ENCODE data around the gene PPP1R12A.
"Not testable (repeated sequence)": the region's sequence is repeated elsewhere in the genome, so short reads cannot be mapped to it uniquely, and the experiment has no call there.

DNA sequence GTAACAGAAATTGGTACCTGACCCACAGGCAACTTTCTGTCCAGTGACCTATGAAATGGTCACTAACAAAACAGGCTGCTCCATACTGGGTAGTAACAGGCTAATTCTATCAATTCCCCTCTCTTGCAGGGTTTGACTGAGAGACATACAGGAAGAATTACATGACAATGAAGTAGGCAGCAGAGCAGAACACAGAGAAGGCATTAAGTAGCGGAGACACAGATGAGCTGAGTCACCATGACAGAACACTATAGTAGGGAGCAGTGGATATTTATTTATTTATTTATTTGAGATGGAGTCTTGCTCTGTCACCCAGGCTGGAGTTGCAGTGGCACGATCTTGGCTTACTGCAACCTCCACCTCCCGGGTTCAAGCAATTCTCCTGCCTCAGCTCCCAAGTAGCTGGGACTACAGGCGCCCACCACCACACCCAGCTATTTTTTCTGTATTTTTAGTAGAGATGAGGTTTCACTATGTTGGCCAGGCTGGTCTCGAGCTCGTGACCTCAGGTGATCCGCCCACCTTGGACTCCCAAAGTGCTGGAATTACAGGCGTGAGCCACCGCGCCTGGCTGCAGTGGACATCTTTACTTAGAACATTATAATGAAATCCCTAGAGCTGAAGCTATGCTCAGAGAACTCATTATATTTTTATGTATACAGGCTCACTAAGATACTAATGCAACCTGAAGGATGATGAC lies 150.4 kb downstream of the PPP1R12A start:
- TF ChIP-seq, protein P1, sequence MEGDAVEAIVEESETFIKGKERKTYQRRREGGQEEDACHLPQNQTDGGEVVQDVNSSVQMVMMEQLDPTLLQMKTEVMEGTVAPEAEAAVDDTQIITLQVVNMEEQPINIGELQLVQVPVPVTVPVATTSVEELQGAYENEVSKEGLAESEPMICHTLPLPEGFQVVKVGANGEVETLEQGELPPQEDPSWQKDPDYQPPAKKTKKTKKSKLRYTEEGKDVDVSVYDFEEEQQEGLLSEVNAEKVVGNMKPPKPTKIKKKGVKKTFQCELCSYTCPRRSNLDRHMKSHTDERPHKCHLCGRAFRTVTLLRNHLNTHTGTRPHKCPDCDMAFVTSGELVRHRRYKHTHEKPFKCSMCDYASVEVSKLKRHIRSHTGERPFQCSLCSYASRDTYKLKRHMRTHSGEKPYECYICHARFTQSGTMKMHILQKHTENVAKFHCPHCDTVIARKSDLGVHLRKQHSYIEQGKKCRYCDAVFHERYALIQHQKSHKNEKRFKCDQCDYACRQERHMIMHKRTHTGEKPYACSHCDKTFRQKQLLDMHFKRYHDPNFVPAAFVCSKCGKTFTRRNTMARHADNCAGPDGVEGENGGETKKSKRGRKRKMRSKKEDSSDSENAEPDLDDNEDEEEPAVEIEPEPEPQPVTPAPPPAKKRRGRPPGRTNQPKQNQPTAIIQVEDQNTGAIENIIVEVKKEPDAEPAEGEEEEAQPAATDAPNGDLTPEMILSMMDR (IDR thresholded peaks at IDR 0.05): not testable (repeated sequence)
- not testable (repeated sequence) for TF ChIP-seq POLR2AphosphoS5, POLR2A (IDR thresholded peaks at IDR 0.05)

Data from prostate gland (tissue), 2 donors.